Measurements from ENCODE around the gene PRR33. TPM values are rescaled to one million over a fixed set of nuclear protein-coding genes. Genes with fewer than 3 reads are reported as not detected.

Gene PRR33
- total RNA-seq, 5 donors from 2014 or later (not counting 1 experiment from before 2014, with no cell fraction given), result 0.10 to 0.12 TPM; not detected in 3

- peak overlapping the region; percentile 65 for H3K27ac ChIP-seq (ENCODE audit: low read length)
- 65% methylated on average over 31 of the region's 34 CpGs for WGBS (ENCODE audit: insufficient coverage)
- peak in 1 of 35 experiments; percentile 13 for DNase-seq
- H3K4me1 Mint-ChIP-seq, result peaks cover 48 to 53% (median 49%) of the 10 kb centered on the region in 3 donors
- H3K4me3 ChIP-seq (ENCODE audit: control insufficient read depth in 1 of 2, extremely low read depth in 1 of 2, low read length in 1 of 2), result peak overlapping the region; percentile 44 to 67
- peaks cover 8% of the 10 kb centered on the region for H3K36me3 Mint-ChIP-seq
- H3K9me3 ChIP-seq, result no peaks in the 10 kb centered on the region
- H3K4me3 Mint-ChIP-seq, result peak overlapping the region; percentile 3 to 76 (median 4)
- H3K36me3 ChIP-seq (ENCODE audit: control insufficient read depth in 2 of 2, extremely low read depth in 1 of 2, insufficient read depth in 1 of 2, low read length in 1 of 2), result peaks cover 7 to 28% of the 10 kb centered on the region in 2 donors
- H3K27ac Mint-ChIP-seq, result peak overlapping the region; percentile 46 to 61
- no peak for ATAC-seq (replicated peaks in 1 of 4)
- no peaks in the 10 kb centered on the region for H3K27me3 Mint-ChIP-seq
- POLR2A ChIA-PET, result interaction anchor here in 1 of 2 donors (0.7 kb wide), 1 partner anchor 15 kb away, joined by 3 read pairs; no protein-coding TSS in a partner anchor
- H3K27me3 ChIP-seq (replicated peaks in 1 of 2; ENCODE audit: control insufficient read depth in 2 of 2, extremely low read depth in 1 of 2, insufficient read depth in 2 of 2, low read length in 1 of 2), result no peaks in the 10 kb centered on the region
- peaks cover 0 to 5% (median 0%) of the 10 kb centered on the region in 3 donors for H3K9me3 Mint-ChIP-seq
- peaks cover 22 to 53% of the 10 kb centered on the region in 2 experiments for H3K4me1 ChIP-seq (ENCODE audit: control insufficient read depth in 1 of 2, extremely low read depth in 1 of 2, insufficient read depth in 2 of 2, low read length in 2 of 2)
- CTCF ChIA-PET, result interaction anchor here (0.5 to 1.0 kb wide), 2 partner anchors 26 to 52 kb away, joined by 3 to 4 read pairs; partner anchors contain the start of gene TNNI2 (in 1 of the 2)
Measured at GRCh38 chr11:1890856-1891830, 552 bp downstream of the PRR33 start.

DNA sequence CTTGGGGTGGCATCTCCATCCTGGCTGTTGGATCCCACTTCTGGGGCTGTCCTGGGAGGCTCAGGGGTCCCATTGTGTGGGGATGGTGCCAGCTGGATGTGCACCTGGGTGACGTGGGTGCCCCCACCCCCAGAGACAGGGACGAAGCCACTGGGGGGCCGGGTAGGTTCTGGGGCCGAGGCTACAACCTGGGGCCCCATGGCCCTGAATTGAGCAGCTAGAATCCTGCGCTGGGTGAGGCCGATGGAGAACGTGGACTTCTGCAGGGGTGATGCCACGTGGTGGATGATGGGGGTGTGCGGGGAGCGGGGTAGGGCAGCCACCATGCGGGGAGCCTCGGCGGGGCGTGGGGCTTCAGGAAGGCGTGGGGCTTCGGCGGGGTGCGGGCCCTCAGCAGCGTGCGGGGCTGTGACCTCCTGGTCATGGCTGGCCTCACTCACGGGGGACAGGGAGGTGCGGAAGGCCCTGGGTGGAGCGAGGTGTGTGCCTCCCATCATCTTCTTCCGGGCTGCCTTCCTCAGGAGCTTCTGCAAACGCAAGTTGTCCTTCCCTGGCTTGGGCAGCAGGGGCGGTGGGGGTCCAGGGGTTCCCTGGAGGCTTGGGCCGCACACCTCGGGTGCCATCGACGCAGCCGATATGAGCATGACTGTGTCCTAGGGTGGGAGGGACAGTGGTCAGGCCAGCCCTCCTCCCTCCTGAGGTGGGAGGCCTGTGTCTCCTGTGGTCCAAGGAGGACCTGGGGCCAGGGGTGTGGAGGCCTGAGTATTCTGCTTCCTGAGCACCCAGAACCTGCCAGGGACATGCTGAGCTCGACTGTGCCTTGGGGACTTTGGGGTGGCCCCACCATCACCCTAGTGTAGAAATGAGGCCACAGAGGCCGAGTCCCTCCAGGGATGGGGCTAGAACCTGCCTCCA, 1.5 kb downstream of the PRR33 start:
- DNase-seq, result peak in 2 of 35 experiments; percentile 14 to 30
- Histone ChIP-seq H3K27me3 (replicated peaks in 1 of 2; ENCODE audit: control insufficient read depth in 2 of 2, extremely low read depth in 1 of 2, insufficient read depth in 2 of 2, low read length in 1 of 2) (no peaks in the 10 kb centered on the region), H3K9me3 (no peaks in the 10 kb centered on the region), H3K36me3 (ENCODE audit: control insufficient read depth in 2 of 2, extremely low read depth in 1 of 2, insufficient read depth in 1 of 2, low read length in 1 of 2) (peaks cover 7 to 37% of the 10 kb centered on the region in 2 donors), H3K4me1 (ENCODE audit: control insufficient read depth in 1 of 2, extremely low read depth in 1 of 2, insufficient read depth in 2 of 2, low read length in 2 of 2) (peaks cover 22 to 53% of the 10 kb centered on the region in 2 experiments), H3K4me3 (ENCODE audit: control insufficient read depth in 1 of 2, extremely low read depth in 1 of 2, low read length in 1 of 2) (peak overlapping the region; percentile 44 to 67), H3K27ac (ENCODE audit: low read length) (peak overlapping the region; percentile 65)
- Mint-ChIP-seq H3K4me1 (peaks cover 48 to 53% (median 49%) of the 10 kb centered on the region in 3 donors), H3K36me3 (peaks cover 8% of the 10 kb centered on the region), H3K27ac (peak overlapping the region; percentile 51 to 84), H3K27me3 (no peaks in the 10 kb centered on the region), H3K4me3 (peak overlapping the region; percentile 24 to 76 (median 25)), H3K9me3 (peaks cover 0 to 5% (median 0%) of the 10 kb centered on the region in 3 donors)
- POLR2A ChIA-PET, result interaction anchor here in 1 of 2 donors (0.7 kb wide), 1 partner anchor 52 kb away, joined by 4 read pairs; no protein-coding TSS in a partner anchor
- CTCF ChIA-PET, result no interaction called here
- 50% methylated on average over 25 of the region's 33 CpGs for WGBS (ENCODE audit: insufficient coverage)
- peak in 1 of 4 experiments; percentile 6 for ATAC-seq (replicated peaks in 1 of 4)

DNA sequence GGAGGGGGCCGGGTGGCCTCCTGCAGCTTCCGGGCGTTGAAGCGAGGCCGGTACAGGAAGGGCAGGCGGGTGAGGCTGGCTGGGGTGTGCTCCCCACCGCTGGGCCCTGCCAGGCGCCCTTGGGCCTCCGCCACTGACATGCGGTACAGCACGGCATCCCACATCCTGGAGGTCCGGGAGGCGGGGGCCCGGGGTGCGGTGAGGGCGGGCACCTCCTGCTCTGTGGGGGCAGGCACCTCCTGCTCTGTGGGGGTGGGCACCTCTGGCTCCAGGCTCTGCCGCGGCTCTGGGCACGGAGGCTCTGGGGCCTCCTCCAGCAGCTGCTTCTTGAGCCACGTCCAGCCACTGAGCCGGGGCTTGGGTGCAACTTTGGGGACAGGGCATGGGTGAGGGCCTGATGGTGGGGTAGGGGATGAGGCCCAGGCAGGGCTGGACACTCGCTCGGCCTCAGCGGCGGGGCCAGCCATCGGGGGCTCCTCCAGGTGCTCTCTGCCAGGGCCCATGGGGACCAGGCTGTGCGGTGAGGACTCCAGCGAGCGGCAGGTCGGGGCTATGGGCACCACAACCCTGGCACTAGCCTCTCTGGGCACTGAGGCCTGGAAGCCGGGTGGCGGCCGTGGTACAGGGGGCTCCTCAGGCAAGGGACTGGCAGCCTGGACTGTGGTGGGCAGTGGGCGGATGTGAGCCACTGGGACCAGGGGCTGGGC, 2.3 kb downstream of the PRR33 start:
- 18% methylated on average over 32 of the region's 34 CpGs for WGBS (ENCODE audit: insufficient coverage)
- Mint-ChIP-seq H3K9me3 (peaks cover 0 to 5% (median 0%) of the 10 kb centered on the region in 3 donors), H3K36me3 (peaks cover 8% of the 10 kb centered on the region), H3K4me1 (peaks cover 48 to 53% (median 49%) of the 10 kb centered on the region in 3 donors), H3K27ac (peak overlapping the region; percentile 89 to 94), H3K4me3 (peak overlapping the region; percentile 46 to 76 (median 46)), H3K27me3 (no peaks in the 10 kb centered on the region)
- ATAC-seq (replicated peaks in 1 of 4), result peak; percentile 89 to 94 (median 90)
- Histone ChIP-seq H3K4me1 (ENCODE audit: control insufficient read depth in 1 of 2, extremely low read depth in 1 of 2, insufficient read depth in 2 of 2, low read length in 2 of 2) (peaks cover 22 to 53% of the 10 kb centered on the region in 2 experiments), H3K4me3 (ENCODE audit: control insufficient read depth in 1 of 2, extremely low read depth in 1 of 2, low read length in 1 of 2) (peak overlapping the region; percentile 44 to 67), H3K36me3 (ENCODE audit: control insufficient read depth in 2 of 2, extremely low read depth in 1 of 2, insufficient read depth in 1 of 2, low read length in 1 of 2) (peaks cover 9 to 45% of the 10 kb centered on the region in 2 donors), H3K27ac (ENCODE audit: low read length) (peak overlapping the region; percentile 65), H3K27me3 (replicated peaks in 1 of 2; ENCODE audit: control insufficient read depth in 2 of 2, extremely low read depth in 1 of 2, insufficient read depth in 2 of 2, low read length in 1 of 2) (no peaks in the 10 kb centered on the region), H3K9me3 (no peaks in the 10 kb centered on the region)
- POLR2A ChIA-PET, result interaction anchor here in 1 of 2 donors (0.7 kb wide), 1 partner anchor 53 kb away, joined by 4 read pairs; no protein-coding TSS in a partner anchor
- CTCF ChIA-PET, result no interaction called here
- DNase-seq, result peak; percentile 65 to 89 (median 82)

GRCh38 chr11:1888811-1889210, 2.9 kb downstream of the PRR33 start:
- H3K27ac ChIP-seq (ENCODE audit: low read length), result peak overlapping the region; percentile 65
- peak overlapping the region in 1 of 2 donors; percentile 44 for H3K4me3 ChIP-seq (ENCODE audit: control insufficient read depth in 1 of 2, extremely low read depth in 1 of 2, low read length in 1 of 2)

DNA sequence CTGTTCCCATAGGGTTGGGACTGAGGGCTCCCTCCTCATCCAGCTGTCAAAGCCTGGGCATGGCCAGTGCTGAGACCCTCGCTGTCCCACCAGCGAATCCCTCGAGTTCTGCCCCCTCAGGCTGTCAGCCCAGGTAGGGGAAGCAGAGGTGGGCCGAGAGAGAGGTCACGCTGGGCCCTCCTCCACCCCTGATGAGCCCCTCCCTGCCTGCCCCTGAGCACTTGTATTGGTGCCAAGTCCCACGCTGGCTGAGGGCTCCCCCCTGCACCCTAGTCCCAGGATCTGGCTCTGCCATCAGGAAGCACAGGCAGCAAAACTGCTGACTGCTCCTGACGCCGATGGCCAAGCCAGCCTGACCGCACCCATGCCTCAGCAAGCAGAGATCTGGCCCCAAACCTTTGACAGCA, 3.3 kb downstream of the PRR33 start:
- Mint-ChIP-seq H3K27me3 (no peaks in the 10 kb centered on the region), H3K4me3 (peak overlapping the region in 1 of 3 donors; percentile 76), H3K36me3 (peaks cover 8% of the 10 kb centered on the region), H3K4me1 (peaks cover 43 to 49% (median 49%) of the 10 kb centered on the region in 3 donors), H3K27ac (peak overlapping the region; percentile 89 to 94), H3K9me3 (peaks cover 0 to under 1% (median 0%) of the 10 kb centered on the region in 3 donors)
- DNase-seq (peak in 2 of 35 experiments; percentile 16 to 36), ATAC-seq (replicated peaks in 1 of 4) (no peak)
- ChIA-PET CTCF (no interaction called here), POLR2A (no interaction called here)
- Histone ChIP-seq H3K27me3 (replicated peaks in 1 of 2; ENCODE audit: control insufficient read depth in 2 of 2, extremely low read depth in 1 of 2, insufficient read depth in 2 of 2, low read length in 1 of 2) (no peaks in the 10 kb centered on the region), H3K9me3 (no peaks in the 10 kb centered on the region), H3K27ac (ENCODE audit: low read length) (peak overlapping the region; percentile 65), H3K4me1 (ENCODE audit: control insufficient read depth in 1 of 2, extremely low read depth in 1 of 2, insufficient read depth in 2 of 2, low read length in 2 of 2) (peaks cover 22 to 56% of the 10 kb centered on the region in 2 experiments), H3K36me3 (ENCODE audit: control insufficient read depth in 2 of 2, extremely low read depth in 1 of 2, insufficient read depth in 1 of 2, low read length in 1 of 2) (peaks cover 17 to 56% of the 10 kb centered on the region in 2 donors), H3K4me3 (ENCODE audit: control insufficient read depth in 1 of 2, extremely low read depth in 1 of 2, low read length in 1 of 2) (no peak overlapping the region)
- 57% methylated on average over 8 of the region's 9 CpGs for WGBS (ENCODE audit: insufficient coverage)

More at GRCh38 chr11:1888811-1889210, 2.9 kb downstream of the PRR33 start:
- H3K27me3 ChIP-seq (replicated peaks in 1 of 2; ENCODE audit: control insufficient read depth in 2 of 2, extremely low read depth in 1 of 2, insufficient read depth in 2 of 2, low read length in 1 of 2), result no peaks in the 10 kb centered on the region
- POLR2A ChIA-PET, result no interaction called here
- peak overlapping the region; percentile 25 to 76 (median 46) for H3K4me3 Mint-ChIP-seq
- peaks cover 22 to 53% of the 10 kb centered on the region in 2 experiments for H3K4me1 ChIP-seq (ENCODE audit: control insufficient read depth in 1 of 2, extremely low read depth in 1 of 2, insufficient read depth in 2 of 2, low read length in 2 of 2)
- H3K27ac Mint-ChIP-seq, result peak overlapping the region; percentile 89 to 94
- 54% methylated on average over 6 of the region's 6 CpGs for WGBS (ENCODE audit: insufficient coverage)
- peaks cover 15 to 51% of the 10 kb centered on the region in 2 donors for H3K36me3 ChIP-seq (ENCODE audit: control insufficient read depth in 2 of 2, extremely low read depth in 1 of 2, insufficient read depth in 1 of 2, low read length in 1 of 2)
- H3K36me3 Mint-ChIP-seq, result peaks cover 8% of the 10 kb centered on the region
- H3K9me3 Mint-ChIP-seq, result peaks cover 0 to 5% (median 0%) of the 10 kb centered on the region in 3 donors
- peaks cover 47 to 53% (median 49%) of the 10 kb centered on the region in 3 donors for H3K4me1 Mint-ChIP-seq
- H3K27me3 Mint-ChIP-seq, result no peaks in the 10 kb centered on the region
- DNase-seq, result peak in 1 of 35 experiments; percentile 13
- ATAC-seq (replicated peaks in 1 of 4), result peak; percentile 1 to 15 (median 8)
- no peaks in the 10 kb centered on the region for H3K9me3 ChIP-seq
- CTCF ChIA-PET, result no interaction called here

Measured in T-cell (primary cell).